Suprapubic skin (tissue), 3 donors: ENCODE results near the gene PHACTR2.

Source experiments
- CTCF ChIP-seq, 2 donors: fragments of 200-600 bp in 1 of 2; fragments of 450-650 bp in 1 of 2; sonication (generic) in 1 of 2; IDR thresholded peaks; one replicate each; pipeline ENCODE4 v1.5.1; 2016 to 2019; ENCODE audit warnings: antibody characterized with exemption in 2 of 2, mild to moderate bottlenecking in 1 of 2, moderate library complexity in 1 of 2
- POLR2A ChIP-seq, 2 donors: fragments of 450-650 bp; IDR thresholded peaks; one replicate each; pipeline ENCODE4 v1.6.1; 2017; ENCODE audit warnings: antibody characterized with exemption in 2 of 2, mild to moderate bottlenecking in 2 of 2, moderate library complexity in 2 of 2

DNA sequence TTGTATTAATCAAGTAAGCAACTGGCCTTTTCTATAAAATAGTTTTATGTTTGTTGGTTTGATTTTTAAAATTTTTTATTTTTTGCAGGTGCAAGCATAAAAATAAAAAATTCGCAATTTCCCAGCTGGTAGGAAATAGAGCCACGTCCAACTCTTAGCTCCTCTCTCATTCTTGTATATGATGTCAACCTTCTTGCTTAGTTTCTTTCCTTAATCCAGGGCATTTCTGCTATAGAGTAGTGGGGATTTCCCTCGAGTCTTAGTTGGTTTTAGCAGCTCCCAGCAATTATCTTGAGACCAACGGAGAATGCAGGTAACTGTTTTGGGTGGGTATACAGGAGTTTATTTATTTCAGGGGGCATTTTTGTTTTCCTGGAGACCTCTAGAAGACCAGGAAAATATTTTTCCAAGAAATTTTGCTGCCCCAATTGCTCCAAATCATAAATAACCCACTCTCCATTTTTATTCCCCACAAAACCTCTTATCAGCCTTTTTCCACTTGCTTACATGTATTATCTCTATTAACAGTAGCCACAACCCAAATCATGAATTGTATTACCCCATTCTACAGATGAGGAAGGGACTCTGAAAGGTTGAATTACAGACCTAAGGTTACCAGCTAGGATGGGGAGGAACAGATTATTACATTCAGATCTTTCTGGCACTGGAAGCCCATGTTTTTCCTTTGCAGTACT, 18.4 kb downstream of the PHACTR2 start:
- TF ChIP-seq POLR2A (IDR thresholded peaks at IDR 0.05) (no peak), CTCF (IDR thresholded peaks at IDR 0.05) (no peak)
